Activated CD4-positive, alpha-beta T cell treated with anti-CD3 and anti-CD28 coated beads, Interleukin-2, amount 10 ng/mL, durations not matched to agents 7 days and 5 days (primary cell): Measurements from ENCODE around the gene IHH. TPM values are rescaled to one million over a fixed set of nuclear protein-coding genes. Genes with fewer than 3 reads are reported as not detected.

Experiments
- CTCF ChIA-PET: fragments of 350-600 bp; sonication (Branson Sonifier 250); formaldehyde crosslinking; loops from one replicate; lab custom pipeline; 2021; ENCODE audit warnings: antibody characterized with exemption; lab: Charles Lee
- POLR2A ChIA-PET: fragments of 350-600 bp; sonication (Branson Sonifier 250); formaldehyde crosslinking; loops from one replicate; lab custom pipeline; 2021; ENCODE audit warnings: antibody characterized with exemption; lab: Charles Lee
- DNase-seq: peaks from one replicate; pipeline ENCODE4 v3.0.0-alpha.2; 2020
- H3K27ac Mint-ChIP-seq: one replicate; pipeline ENCODE4 v1.8.0; 2021; ENCODE audit warnings: mild to moderate bottlenecking, moderate library complexity, mixed read lengths
- H3K27me3 Mint-ChIP-seq: one replicate; pipeline ENCODE4 v1.8.0; 2021; ENCODE audit warnings: mixed read lengths
- H3K36me3 Mint-ChIP-seq: one replicate; pipeline ENCODE4 v1.8.0; 2021; ENCODE audit warnings: low read depth, mixed read lengths
- H3K4me1 Mint-ChIP-seq: one replicate; pipeline ENCODE4 v1.8.0; 2021; ENCODE audit warnings: mixed read lengths
- H3K4me3 Mint-ChIP-seq: one replicate; pipeline ENCODE4 v1.8.0; 2021; ENCODE audit warnings: mild to moderate bottlenecking, moderate library complexity, mixed read lengths
- H3K9me3 Mint-ChIP-seq: one replicate; pipeline ENCODE4 v1.8.0; 2021; ENCODE audit warnings: mixed read lengths
- total RNA-seq, 2 experiments: library from RNA; stranded (reverse); gene quantifications; one replicate each; pipeline ENCODE4 v1.2.3, GENCODE V29; 2021

IHH gene
- total RNA-seq, 2 experiments from 2014 or later = not detected

- Mint-ChIP-seq H3K27me3 (peaks cover 61% of the 10 kb centered on the region), H3K4me3 (no peak overlapping the region), H3K27ac (no peak overlapping the region), H3K9me3 (no peaks in the 10 kb centered on the region), H3K4me1 (peaks cover 12% of the 10 kb centered on the region), H3K36me3 (no peaks in the 10 kb centered on the region)
- no peak for DNase-seq
- ChIA-PET POLR2A (no interaction called here), CTCF (interaction anchor here (0.6 to 4.8 kb wide), 4 partner anchors 20 to 99 kb away, joined by 3 to 30 read pairs (median 3); no protein-coding TSS in a partner anchor)
Measured at GRCh38 chr2:219054956-219055903, 5.5 kb downstream of the IHH start.

DNA sequence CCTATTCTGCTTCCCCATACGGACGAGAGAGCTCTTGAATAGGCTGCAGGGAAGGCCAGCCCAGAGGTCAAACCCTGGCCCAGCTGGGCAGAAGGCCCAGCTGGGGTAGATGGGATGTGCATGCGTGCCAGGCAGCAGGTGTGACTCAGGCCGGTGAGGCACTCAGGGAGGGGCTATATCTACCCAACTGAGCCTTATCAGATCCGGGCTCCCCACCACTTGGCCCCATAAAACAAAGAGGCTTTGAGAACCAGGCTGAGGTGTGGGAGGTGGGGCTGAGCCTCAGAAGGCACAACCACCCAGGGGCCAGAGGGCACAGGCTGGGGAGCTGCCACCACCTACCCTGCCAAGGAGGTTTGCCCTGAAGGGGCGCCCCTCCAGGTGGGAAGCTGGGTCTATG lies 11.4 kb downstream of the IHH start:
- no peak for DNase-seq
- peaks cover 53% of the 10 kb centered on the region for H3K27me3 Mint-ChIP-seq
- no peak overlapping the region for H3K27ac Mint-ChIP-seq
- H3K4me3 Mint-ChIP-seq = no peak overlapping the region
- ChIA-PET POLR2A (no interaction called here), CTCF (no interaction called here)
- no peaks in the 10 kb centered on the region for H3K9me3 Mint-ChIP-seq
- H3K4me1 Mint-ChIP-seq = no peaks in the 10 kb centered on the region
- H3K36me3 Mint-ChIP-seq = no peaks in the 10 kb centered on the region

DNA sequence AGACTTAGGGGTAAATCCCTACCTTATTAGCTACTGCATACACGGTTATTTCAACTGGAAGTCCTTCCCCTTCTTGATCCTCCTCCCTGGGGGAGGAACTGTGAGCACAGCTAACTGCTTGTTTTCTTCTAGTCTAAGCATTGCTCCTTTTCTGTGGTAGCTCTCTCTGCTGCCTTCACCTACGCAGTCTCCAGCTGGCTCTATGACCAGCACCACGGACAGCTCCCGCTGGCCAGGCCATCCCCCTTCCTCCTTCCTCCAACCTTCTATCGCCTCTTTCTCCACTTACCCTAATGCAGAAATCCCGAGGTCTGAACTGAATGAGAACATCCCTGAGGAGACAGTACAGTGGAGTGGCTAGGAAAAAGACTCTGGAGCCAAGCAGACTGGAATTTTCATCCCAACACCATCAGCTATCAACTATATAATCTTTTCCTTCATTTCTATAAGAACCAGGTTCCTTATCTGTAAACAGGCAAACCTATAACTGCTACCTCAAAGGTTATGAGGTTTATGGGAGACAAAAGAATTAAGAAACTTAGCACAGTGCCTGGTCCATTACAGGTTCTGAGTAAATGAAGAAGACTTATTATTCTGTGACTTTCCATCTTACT lies 14.7 kb downstream of the IHH start:
- H3K9me3 Mint-ChIP-seq = no peaks in the 10 kb centered on the region
- POLR2A ChIA-PET = interaction anchor here (0.7 kb wide), 1 partner anchor 224 kb away, joined by 3 read pairs; no protein-coding TSS in a partner anchor
- peaks cover 54% of the 10 kb centered on the region for H3K27me3 Mint-ChIP-seq

DNA sequence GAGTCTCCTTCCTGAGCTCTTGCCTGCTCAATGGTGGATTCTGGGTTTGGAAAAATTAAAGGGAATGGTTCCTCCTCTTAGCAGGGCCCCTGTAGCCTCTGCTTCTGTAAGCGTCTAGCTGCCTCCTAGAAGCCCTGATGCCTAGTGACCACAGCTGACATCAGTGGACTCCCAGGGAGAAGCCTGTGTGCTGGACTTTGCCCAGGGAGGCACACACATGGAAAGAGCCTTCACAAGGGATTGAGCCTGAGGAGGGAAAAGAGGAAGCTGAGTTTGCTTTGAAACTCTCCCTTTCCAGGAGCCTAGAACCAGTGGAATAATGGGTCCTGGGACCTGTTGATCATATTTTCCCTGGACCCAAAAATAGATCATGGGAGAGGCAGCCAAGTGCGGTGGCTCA lies 18.0 kb downstream of the IHH start:
- Mint-ChIP-seq H3K36me3 (no peaks in the 10 kb centered on the region), H3K27me3 (peaks cover 51% of the 10 kb centered on the region), H3K4me3 (no peak overlapping the region), H3K27ac (no peak overlapping the region), H3K4me1 (peaks cover 4% of the 10 kb centered on the region), H3K9me3 (no peaks in the 10 kb centered on the region)
- ChIA-PET POLR2A (no interaction called here), CTCF (interaction anchor here (0.8 to 2.2 kb wide), 8 partner anchors 8 to 280 kb away, joined by 3 to 10 read pairs (median 4); no protein-coding TSS in a partner anchor)
- no peak for DNase-seq

More for the DNA sequence above, 14.7 kb downstream of the IHH start:
- Mint-ChIP-seq H3K27ac (no peak overlapping the region), H3K4me1 (peaks cover 4% of the 10 kb centered on the region), H3K36me3 (no peaks in the 10 kb centered on the region), H3K4me3 (no peak overlapping the region)
- DNase-seq = peak; percentile 25
- CTCF ChIA-PET = interaction anchor here (0.5 to 1.8 kb wide), 5 partner anchors 12 to 165 kb away, joined by 3 to 4 read pairs (median 4); no protein-coding TSS in a partner anchor

DNA sequence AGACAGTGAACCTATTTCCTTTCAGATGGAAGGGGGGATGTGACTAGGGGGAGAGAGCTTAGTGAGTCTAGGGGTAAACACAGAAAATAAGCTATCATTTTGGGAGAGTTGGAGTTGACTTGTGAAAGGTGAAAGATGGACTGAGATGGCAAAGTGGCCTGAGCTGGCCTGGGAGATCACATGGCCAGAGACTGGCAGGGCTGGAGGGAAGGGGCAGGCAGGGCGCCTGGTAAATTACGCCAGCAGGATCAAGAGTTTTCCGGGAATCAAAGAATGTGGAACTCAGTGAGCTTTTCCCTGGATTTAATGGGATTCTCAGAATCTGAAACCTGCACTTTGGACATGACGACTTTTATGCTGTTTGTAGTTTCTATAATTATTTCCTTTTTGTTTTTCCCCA lies 18.6 kb downstream of the IHH start:
- peaks cover 50% of the 10 kb centered on the region for H3K27me3 Mint-ChIP-seq
- no peak overlapping the region for H3K27ac Mint-ChIP-seq
- H3K4me3 Mint-ChIP-seq = no peak overlapping the region
- no peaks in the 10 kb centered on the region for H3K9me3 Mint-ChIP-seq
- no peaks in the 10 kb centered on the region for H3K36me3 Mint-ChIP-seq
- peaks cover 4% of the 10 kb centered on the region for H3K4me1 Mint-ChIP-seq
- CTCF ChIA-PET = interaction anchor here (0.6 to 2.2 kb wide), 9 partner anchors 9 to 281 kb away, joined by 3 to 10 read pairs (median 4); no protein-coding TSS in a partner anchor
- no peak for DNase-seq
- POLR2A ChIA-PET = no interaction called here

GRCh38 chr2:219041252-219041651 lies 19.5 kb downstream of the IHH start, which contains the start of gene CFAP65:
CFAP65 (minus strand) TSS chr2:219041516; CDS start chr2:219039048, 2,468 bp downstream.
- no peaks in the 10 kb centered on the region for H3K36me3 Mint-ChIP-seq
- H3K27ac Mint-ChIP-seq = no peak within 1 kb of the TSS
- ChIA-PET CTCF (interaction anchor here (1.0 to 2.1 kb wide), 4 partner anchors 12 to 253 kb away, joined by 3 to 10 read pairs (median 4); no protein-coding TSS in a partner anchor), POLR2A (no interaction called here)
- peaks cover 4% of the 10 kb centered on the region for H3K4me1 Mint-ChIP-seq
- H3K9me3 Mint-ChIP-seq = no peaks in the 10 kb centered on the region
- DNase-seq = peak; percentile 47
- peaks cover 45% of the 10 kb centered on the region for H3K27me3 Mint-ChIP-seq
- peak within 1 kb of the TSS; percentile 23 for H3K4me3 Mint-ChIP-seq

- H3K27ac Mint-ChIP-seq = no peak overlapping the region
- H3K9me3 Mint-ChIP-seq = no peaks in the 10 kb centered on the region
- DNase-seq = no peak
- peaks cover 4% of the 10 kb centered on the region for H3K4me1 Mint-ChIP-seq
- CTCF ChIA-PET = interaction anchor here (1.4 to 2.2 kb wide), 2 partner anchors 9 to 41 kb away, joined by 3 to 12 read pairs; no protein-coding TSS in a partner anchor
- H3K27me3 Mint-ChIP-seq = peaks cover 49% of the 10 kb centered on the region
- POLR2A ChIA-PET = no interaction called here
- no peaks in the 10 kb centered on the region for H3K36me3 Mint-ChIP-seq
- no peak overlapping the region for H3K4me3 Mint-ChIP-seq
Measured at GRCh38 chr2:219038600-219038999, 22.1 kb downstream of the IHH start.

DNA sequence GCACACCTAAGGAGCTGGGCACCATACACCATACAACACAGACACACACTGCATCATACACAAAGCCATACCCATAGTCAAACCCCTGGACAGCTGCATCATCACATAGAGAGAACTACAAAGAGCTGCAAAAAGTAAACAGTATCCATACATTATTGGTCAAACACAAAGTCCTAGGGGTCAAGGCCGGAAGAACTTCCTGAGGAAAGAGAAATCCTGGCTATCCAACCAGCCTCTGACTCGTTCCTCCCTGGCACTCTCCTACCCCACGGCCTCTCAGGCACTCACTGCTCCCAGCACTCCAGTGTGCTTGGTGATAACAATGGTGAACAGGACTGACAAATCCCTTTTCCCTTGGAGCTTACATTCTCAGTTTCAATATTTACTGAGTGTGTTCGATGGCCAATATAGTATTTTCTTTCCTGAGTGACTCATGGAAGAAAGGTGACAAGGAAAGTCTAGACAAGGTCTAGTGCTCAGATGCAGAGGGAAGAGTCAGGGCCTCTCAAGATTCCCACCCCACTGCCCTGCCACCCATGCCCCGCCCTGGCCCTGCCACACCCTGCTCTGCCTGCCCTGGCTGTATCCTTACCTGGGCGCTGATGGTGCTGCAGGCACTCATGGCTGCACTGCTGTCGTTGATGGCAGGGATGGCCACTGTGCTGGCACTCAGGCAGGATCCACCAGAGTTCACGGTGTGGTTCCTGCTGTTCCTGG lies 22.8 kb downstream of the IHH start:
- Mint-ChIP-seq H3K4me3 (no peak overlapping the region), H3K9me3 (no peaks in the 10 kb centered on the region), H3K27me3 (peaks cover 56% of the 10 kb centered on the region), H3K27ac (no peak overlapping the region), H3K36me3 (no peaks in the 10 kb centered on the region), H3K4me1 (peaks cover 4% of the 10 kb centered on the region)
- CTCF ChIA-PET = interaction anchor here (1.3 to 2.2 kb wide), 2 partner anchors 8 to 20 kb away, joined by 3 to 12 read pairs; no protein-coding TSS in a partner anchor
- no peak for DNase-seq
- POLR2A ChIA-PET = no interaction called here

GRCh38 chr2:219035942-219036341 lies 24.8 kb downstream of the IHH start:
- Mint-ChIP-seq H3K27ac (no peak overlapping the region), H3K27me3 (peaks cover 42% of the 10 kb centered on the region), H3K4me3 (no peak overlapping the region), H3K9me3 (no peaks in the 10 kb centered on the region), H3K36me3 (no peaks in the 10 kb centered on the region), H3K4me1 (no peaks in the 10 kb centered on the region)
- POLR2A ChIA-PET = no interaction called here
- CTCF ChIA-PET = no interaction called here
- no peak for DNase-seq

- Mint-ChIP-seq H3K27me3 (peaks cover 34% of the 10 kb centered on the region), H3K4me1 (no peaks in the 10 kb centered on the region), H3K36me3 (no peaks in the 10 kb centered on the region), H3K27ac (no peak overlapping the region), H3K9me3 (no peaks in the 10 kb centered on the region), H3K4me3 (no peak overlapping the region)
- DNase-seq = no peak
- ChIA-PET POLR2A (no interaction called here), CTCF (no interaction called here)
Measured at GRCh38 chr2:219034823-219035222, 25.9 kb downstream of the IHH start.

GRCh38 chr2:219032051-219032745 lies 28.5 kb downstream of the IHH start:
- Mint-ChIP-seq H3K27me3 (peaks cover 24% of the 10 kb centered on the region), H3K4me1 (no peaks in the 10 kb centered on the region), H3K9me3 (no peaks in the 10 kb centered on the region), H3K27ac (no peak overlapping the region), H3K4me3 (no peak overlapping the region), H3K36me3 (no peaks in the 10 kb centered on the region)
- CTCF ChIA-PET = interaction anchor here (0.7 to 2.4 kb wide), 2 partner anchors 52 to 1812 kb away, joined by 3 to 7 read pairs; no protein-coding TSS in a partner anchor
- POLR2A ChIA-PET = no interaction called here
- no peak for DNase-seq
